GM19023 (cell line): ENCODE measurements around the gene SHISA9.

Source experiments
- ATAC-seq: cut with Tn5 transposase; IDR thresholded peaks from one replicate; pipeline ENCODE4 v1.9.1; 2021; ENCODE audit warnings: mild to moderate bottlenecking, moderate library complexity; ENCODE audit not compliant: unreplicated experiment

Gene SHISA9

DNA sequence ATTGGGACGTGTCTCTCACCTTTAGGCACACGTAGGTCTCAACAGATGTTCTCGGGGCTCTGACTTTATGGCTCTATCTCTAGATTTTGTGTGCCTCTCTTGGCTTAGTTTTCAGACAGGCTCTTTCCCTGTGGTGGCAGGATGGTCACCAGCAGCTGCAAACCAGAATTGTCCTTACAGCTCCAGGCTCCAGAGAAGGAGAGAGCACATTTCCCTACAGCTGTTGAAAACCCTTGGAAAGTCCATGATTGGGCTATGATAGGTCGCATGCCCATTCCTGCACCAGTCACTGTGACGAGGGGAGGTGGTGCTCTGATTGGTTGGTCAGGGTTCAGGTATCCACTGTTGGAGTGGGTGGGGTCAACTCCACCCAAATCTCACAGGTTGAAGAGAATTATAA lies 41.5 kb downstream of the SHISA9 start:
- no peak for ATAC-seq

DNA sequence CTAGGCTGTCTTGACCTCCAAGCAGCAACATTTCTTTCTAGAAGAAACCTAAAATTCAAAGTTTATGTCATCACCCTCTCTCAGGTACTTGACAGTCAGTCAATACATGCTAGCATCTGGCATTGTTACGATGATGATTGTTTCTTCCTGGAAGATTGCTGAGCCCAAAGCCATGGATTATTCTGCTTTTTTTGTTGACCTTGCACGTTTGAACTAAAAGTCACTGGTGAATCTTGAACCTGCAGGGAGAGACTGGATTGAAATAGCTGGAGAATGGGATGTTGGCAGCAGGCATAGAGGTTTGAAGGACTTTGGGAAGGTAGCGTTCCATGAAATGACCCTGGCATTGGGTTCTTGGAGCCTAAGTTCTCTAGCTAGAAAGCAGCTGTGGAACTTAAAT lies 42.9 kb downstream of the SHISA9 start:
- ATAC-seq, result no peak

DNA sequence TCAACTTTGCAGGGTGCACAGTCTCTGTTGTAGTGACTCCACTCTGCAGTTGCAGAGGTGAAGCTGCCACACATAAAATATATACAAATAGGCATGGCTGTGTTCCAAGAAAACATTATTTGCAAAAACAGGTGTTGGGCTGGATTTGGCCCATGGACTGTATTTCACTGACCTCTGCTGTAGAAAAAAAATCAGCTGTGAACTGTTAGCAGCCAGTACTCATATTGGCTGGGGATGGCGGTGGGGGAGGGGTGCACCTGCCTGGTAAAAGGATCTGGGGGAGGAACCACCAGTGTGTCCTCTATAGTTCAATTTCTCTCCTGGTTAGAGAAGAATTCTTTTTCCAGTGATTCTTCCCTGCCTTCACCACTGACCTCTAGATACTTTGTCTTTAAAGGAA lies 50.0 kb downstream of the SHISA9 start:
- ATAC-seq, result no peak

DNA sequence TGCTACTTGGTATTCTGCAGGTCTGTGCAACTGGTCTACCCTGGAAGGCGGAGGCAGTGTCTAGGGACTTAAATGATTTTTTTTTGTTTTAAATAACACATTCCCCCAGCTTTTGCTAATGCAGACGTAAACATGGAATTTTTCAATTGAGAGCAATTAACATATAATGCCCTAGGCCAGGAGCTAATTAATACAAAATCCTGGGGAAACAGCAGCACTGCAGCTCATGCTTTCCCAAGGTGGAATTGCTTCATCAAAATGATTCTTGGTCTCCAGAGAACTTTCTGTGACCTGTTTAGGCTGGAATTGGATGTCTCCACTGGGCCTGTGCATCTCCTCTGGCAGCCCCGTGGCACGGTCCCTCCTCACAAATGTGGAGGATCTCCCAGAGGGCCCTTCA lies 50.6 kb downstream of the SHISA9 start:
- no peak for ATAC-seq

DNA sequence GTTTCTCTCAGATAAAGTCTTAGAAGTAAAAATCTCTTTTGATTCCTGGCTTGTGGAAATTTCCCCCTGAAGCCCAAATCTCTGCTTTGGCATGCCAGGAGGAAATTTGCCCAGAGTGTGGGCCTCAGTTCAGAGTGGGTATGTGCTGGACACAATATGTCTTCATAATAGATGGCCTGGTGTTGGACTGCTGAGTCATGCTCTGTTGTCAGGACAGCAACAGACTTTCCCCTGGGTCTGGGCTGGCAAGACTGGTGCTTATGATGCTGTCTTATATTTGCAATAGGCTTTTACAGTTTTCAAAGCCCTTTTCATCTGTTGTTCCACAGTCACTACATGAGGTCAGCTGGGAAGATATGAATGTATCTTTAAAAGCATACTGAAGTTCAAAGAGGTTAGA lies 57.0 kb downstream of the SHISA9 start:
- no peak for ATAC-seq

DNA sequence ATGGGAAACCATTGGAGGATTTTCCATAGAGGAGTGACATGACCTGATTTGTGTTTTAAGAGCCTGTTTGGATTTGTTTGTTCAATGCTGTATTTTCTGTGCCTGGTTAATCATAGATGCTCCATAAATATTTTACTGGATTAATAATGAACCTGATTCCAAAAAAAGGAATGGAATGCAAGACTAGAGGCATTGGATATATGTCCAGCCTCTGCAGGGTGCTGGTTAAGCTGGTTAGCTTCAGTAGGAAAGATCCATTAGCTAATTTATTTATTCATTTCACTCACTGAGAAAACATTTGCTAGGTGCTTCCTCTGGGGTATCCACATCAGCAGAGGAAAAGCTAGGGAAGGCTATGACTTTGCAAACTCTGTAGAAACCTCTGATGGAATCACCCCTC lies 57.7 kb downstream of the SHISA9 start:
- ATAC-seq, result no peak

DNA sequence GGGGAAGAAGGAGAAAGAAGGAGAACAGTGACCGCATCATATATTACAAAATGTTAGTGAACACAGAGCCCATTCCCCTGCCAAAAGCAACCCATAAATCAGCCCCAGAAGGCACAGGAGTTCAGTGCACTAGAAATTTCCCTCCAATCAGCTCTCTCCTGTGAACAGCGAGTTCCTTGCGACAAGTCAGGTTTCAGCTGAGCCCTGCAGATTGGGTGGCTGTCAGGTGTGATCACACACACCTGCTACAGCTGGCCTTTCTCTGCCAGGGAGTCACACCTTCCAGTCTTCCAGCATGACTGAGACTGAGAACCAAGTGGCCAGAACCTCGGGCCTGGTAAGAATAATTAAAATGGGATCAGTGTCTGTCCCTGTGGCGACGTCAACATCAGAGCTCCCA lies 60.2 kb downstream of the SHISA9 start:
- no peak for ATAC-seq

DNA sequence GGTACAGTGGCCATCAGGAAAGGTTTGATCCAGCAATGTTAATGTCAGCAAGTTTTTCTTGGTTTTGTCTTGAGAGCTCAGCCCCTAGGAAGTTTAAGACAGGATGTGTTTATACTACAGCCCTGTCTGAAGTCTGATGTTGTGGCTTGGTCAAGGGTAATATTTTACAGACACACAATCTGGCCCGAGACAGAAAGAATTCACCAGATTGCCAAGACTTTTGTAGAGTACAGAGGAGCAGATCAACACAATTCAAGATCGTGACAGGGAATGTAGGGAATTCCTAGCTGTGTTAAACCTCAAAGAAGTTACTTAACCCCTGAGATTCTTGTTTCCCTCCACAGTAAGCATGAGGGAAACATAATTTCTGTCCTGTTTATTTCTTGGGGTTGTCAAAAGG lies 63.1 kb downstream of the SHISA9 start:
- ATAC-seq, result no peak

DNA sequence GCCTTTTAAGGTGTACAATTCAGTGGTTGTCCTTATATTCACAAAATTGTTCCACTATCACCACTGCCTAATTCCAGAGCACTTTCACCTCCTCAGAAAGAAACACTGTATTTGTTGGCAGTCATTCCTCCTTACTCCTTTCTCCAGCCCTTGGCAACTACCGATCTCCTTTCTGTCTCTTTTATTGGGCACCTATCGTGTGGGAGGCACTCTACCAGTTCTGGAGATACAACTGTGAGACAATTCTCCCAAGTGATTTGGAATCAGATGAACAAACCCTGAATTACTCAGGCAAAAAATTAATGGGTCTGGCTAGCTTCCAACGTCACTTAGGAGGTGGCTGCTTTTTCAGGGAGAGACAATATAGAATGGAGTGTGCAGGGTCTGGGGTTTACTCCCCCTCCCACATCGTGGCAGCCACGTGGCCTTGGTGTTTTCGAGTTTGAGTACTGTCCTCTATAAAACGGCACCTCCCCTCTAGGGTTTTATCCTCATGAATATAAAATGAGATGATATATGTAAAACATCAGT lies 63.9 kb downstream of the SHISA9 start:
- ATAC-seq, result no peak

DNA sequence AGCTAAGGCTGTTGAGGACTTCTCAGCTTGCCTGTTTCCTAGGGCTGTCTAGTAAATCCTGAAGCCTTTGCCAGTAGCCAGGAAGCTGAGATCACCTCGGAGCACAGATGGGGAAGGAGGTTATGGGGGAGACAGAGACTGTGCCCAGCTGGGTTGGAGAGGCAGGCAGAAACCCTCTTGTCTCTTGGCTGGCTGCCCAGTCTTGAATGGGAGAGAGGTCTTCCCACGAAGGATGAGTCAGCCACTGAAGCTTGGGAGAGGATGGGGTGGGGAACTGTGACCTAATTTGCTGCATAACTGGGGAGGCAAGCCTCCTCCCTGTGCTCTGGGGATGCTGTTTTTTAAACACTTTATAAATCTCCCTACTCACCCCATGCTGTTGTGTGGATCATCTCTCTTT lies 69.8 kb downstream of the SHISA9 start:
- no peak for ATAC-seq

DNA sequence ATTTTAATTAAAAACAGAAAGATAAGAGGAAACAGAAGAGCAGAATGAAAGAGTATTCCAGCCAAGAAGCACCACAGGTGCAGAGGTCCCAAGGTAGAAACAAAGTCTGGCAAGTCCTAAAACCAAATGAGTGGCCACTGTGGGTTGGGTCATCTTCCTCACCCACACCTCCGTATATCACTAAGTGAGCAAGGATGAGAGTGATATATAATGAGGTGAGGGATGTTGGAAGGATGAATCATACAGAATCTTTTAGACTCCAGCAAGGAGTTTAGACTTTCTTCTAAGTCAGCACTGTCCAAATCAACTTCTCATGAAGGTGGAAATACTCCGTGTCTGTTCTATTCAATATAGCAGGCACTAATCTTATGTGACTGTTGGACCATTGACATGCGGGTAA lies 70.8 kb downstream of the SHISA9 start:
- ATAC-seq, result no peak

DNA sequence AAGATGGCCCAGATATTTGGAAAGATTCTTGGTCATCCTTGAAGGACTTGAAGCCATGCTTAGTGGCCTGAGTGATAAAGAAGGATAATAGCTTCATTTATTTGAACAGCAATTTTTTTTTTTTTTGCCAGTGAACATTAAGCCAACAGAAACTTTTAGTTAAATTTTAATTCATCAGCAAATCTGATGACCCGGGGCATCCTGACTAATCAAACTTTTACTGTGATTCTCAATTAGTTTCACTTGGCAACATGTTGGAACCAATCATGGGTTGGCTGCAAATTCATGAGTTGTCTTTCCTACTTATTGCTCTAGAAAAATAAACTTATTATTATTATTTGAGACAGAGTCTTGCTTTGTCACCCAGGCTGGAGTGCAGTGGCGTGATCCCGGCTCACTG lies 74.4 kb downstream of the SHISA9 start:
- no peak for ATAC-seq

DNA sequence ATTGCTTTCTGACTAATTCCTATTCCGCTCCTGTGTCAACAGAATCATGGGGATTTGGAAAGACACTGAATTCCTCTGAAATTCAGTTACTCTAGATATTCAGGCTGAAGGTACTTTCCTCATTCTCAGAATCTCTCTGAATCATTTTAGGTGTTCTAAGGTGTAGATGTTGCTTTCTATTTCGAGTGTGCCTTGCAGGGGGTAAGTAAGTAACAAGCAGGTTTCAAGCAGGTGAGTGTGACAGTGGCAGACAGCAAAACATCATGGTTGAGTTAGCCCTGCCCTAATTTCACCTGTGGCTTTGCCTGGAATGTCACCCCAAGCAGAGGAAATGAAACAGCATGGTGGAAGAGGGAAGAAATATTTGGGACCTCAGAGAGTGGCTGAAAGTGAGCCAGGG lies 75.1 kb downstream of the SHISA9 start:
- no peak for ATAC-seq

DNA sequence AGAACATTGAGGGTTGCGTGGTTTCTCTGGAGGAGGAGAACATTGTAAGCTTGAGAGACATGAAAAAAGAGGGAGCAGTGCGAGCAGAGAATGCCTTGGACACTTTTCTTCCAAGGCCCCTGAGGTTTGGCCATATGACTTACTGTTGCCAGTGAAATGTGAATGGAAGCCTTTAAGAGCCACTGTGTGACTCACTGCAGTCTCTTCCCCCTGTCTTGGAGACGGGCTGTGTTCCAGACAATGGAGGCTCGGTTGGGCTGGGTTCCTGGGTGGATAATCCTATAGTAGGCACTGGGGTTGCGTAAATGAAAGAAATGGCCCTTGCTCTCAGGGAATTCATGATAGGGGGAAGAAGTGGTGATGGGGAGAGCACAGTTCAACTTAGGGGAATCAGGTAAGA lies 75.5 kb downstream of the SHISA9 start:
- ATAC-seq, result no peak

DNA sequence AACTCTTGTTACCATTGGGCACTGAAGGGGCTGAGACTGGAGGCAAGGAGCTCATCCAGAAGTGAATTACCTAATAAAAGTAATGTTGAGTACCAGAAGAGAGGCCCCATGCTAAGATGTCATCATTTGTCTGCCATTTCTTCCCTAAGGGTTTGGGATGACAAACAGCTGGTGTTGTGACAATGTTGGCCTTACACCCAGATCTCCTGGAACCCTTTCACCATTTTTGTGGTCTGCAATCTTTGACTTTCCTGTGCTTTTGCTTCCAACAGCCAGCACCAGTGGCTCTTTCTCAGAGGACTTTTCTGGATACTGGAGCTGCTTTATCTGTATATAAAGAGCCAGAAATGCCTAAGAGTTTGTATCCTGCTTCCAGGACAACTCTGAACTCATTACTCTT lies 84.1 kb downstream of the SHISA9 start:
- no peak for ATAC-seq

DNA sequence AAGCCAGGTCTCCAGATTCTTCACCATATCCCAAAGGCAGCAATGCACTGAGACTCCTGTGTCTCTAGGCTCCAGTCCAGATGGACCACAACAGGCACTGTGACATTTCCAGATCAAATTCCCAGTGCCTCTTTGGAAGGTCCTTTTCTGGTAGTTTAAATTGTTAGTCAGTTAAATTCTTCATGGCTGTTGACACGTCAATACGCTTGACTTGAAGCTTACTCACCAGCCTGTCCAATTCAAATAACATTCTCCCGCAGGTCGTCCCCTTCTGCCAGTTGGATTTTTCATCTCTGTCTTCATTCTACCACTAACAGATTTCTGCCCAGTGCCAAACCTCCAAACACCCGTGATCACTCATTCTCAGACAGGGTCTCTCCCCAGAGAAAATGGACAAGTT lies 86.7 kb downstream of the SHISA9 start:
- no peak for ATAC-seq

DNA sequence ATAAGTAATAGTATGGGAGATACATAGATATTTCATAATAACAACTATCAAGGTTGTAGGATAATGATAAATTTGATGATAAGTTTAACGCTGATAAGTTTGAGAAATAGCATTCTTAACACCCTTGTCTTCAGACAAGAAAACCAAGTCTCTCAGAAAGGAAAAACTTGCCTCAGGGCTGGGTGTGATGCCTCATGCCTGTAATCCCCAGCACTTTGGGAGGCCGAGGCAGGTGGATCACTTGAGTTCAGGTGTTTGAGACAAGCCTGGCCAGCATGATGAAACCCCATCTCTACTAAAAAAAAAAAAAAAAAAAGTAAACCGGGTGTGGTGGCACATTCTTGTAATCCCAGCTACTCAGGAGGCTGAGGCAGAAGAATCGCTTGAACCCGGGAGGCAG lies 90.7 kb downstream of the SHISA9 start:
- ATAC-seq, result no peak

DNA sequence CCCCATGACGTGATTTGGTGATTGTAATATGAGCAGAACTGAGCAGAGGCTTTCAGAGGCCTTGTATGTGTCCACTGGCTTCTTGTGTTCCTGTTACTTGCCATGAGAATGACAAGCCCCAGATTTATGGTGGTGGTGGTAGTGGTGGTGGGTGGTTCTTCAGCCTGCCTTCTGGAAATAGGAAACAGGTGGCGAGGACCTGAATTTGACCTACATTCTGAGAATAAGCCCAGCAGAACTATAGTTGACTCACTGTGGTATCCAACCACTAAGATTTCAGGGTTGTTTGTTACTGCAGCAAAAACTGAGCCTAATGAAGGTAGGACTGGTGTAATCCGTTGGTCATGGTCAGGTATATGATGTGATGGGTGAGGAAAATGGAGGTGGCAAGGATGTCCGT lies 93.0 kb downstream of the SHISA9 start:
- no peak for ATAC-seq

DNA sequence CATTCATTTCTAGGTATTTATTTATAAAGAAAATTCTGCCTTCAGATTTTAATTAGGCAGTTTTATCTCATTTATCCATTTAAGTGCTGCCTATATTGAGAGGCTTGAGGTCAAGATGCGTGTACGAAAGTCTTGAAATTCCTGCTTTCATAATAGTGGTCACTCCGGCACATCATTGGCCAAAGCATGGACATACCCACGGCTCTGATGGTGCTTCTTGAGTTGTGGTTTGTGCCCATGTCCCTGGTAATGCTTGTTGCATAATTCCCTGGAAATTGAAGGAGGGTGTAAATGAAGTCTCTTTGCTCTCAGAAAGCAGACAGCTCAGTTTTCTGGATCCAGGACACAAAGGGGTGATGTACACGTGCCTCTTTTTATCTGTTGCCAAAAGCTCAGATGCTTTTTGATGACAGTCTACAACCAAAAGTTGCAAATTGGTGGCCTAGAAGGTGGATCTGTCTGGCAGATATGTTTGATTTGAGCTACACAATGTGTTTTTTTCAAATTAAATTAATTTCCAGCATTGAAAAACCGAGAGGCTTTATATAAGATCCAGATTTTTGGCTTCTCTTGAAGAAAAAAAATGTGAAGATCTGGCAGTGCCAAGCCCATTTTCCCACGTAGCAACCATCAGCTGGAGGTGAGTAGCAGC lies 94.4 kb downstream of the SHISA9 start:
- ATAC-seq, result no peak

DNA sequence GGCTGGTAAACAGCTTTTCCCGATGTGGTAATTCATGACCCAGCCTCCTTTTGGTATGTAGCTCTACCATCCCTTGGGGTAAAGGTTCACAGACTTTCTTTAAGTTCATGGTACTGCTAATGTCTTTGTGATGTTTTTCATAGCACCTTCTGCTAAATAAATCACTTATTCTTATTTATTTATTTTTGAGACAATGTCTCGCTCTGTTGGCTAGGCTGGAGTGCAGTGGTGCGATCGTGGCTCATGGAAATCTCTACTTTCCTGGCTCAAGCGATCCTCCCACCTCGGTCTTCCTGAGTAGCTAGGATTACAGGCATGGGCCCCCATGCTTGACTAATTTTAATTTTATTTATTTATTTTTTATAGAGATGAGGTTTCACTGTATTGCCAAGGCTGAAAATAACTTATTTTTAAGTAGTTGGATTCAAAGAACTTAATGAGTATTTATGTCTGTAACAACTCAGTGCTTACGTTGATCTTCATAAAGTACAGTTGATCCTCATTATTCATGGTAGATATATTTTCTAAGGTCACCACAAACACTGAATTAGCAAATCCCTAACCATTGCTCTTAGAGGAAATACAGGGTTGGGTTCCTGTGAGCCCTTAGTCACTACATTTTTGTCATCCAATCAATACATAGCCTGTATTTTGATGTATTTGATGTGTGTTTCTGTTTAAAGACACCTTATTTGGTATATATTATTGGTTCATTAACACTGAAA lies 97.1 kb downstream of the SHISA9 start:
- no peak for ATAC-seq

DNA sequence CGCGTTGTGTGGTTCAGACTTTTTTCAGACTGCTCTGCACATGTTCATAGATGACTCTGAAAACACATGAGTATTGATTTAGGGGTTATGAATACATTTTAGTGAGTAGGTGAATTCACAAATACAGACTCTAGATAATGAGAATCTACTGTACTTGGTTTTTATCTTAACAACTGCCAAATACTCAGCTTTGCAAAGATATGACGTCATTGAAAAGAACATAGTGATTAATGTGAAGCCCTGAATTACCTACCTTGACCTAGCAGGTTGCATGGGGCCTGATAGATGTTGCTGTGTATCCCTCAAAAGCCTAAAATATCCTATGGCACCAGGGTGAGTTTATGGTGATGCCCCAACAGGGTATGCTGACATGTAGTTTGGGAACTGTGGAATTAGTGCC lies 98.0 kb downstream of the SHISA9 start:
- ATAC-seq, result no peak

DNA sequence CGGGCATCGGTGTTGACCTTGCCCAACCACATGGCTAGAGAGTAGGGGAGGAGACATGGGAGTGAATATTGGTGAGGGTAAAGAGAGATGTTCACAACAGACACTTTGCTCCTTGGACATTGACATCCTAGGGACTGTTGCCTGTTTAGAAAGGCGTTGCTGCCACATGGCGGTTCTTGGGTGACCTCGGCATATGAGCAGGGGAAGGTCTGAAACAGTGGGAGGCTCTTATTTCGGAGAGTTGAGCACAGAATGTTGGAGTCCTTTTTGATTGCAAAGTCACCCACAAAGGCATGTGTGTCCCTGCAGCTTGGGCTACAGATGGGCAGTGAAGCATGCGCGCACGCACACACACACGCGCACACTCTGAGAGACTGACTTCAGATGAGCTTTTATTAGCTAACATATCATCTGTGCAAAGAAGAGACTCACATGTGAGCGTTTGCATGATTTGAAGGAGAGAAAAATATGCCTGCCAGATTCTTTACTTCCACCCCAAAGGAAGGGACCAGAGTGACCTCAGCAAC lies 104.4 kb downstream of the SHISA9 start:
- ATAC-seq, result no peak
